Cardiac fibroblast (primary cell): ENCODE data around the gene ANTKMT.
"Not testable (repeated sequence)": the region's sequence is repeated elsewhere in the genome, so short reads cannot be mapped to it uniquely, and the experiment has no call there.

Experiments
- DNase-seq, 2 donors: peaks; one replicate each; pipeline versions ENCODE4 v3.0.0 to v3.0.0-alpha.2; 2010; ENCODE audit warnings: low read depth in 2 of 2
- H3K4me3 ChIP-seq, 2 donors: replicated peaks in 1 of 2; 1 replicate in 1 of 2; 2 replicates in 1 of 2; pipeline ENCODE4 v1.5.1; 2011; ENCODE audit warnings: low read depth in 2 of 2, low read length in 2 of 2, mild to moderate bottlenecking in 2 of 2, moderate library complexity in 1 of 2
- CTCF ChIP-seq: IDR thresholded peaks from one replicate; pipeline ENCODE4 v1.5.1; 2011; ENCODE audit warnings: low read depth, mild to moderate bottlenecking, low read length, inconsistent platforms

ANTKMT gene

GRCh38 chr16:740764-741505, 20.0 kb downstream of the ANTKMT start, which contains the start of gene CIAO3:
TSS of gene CIAO3 (minus strand) at chr16:740997. CDS start at chr16:740985, 12 bp downstream.
- peak within 1 kb of the TSS; percentile 86 to 87 for H3K4me3 ChIP-seq
- TF ChIP-seq CTCF, result peak; percentile 26
- peak; percentile 90 to 93 for DNase-seq

- TF ChIP-seq CTCF, result no peak
- no peak overlapping the region for H3K4me3 ChIP-seq
- DNase-seq, result no peak
These were observed 21.2 kb downstream of the ANTKMT start for GRCh38 chr16:741986-742629.

- not testable (repeated sequence) for DNase-seq, H3K4me3 ChIP-seq
These were observed 21.9 kb downstream of the ANTKMT start for GRCh38 chr16:742894-743293.

GRCh38 chr16:743794-744500, 23.0 kb downstream of the ANTKMT start:
- no peak overlapping the region for H3K4me3 ChIP-seq
- no peak for DNase-seq
- TF ChIP-seq CTCF, result no peak

- peak; percentile 20 for TF ChIP-seq CTCF
- H3K4me3 ChIP-seq, result no peak overlapping the region
- no peak for DNase-seq
These were observed 24.8 kb downstream of the ANTKMT start for GRCh38 chr16:745739-746138.

- no peak for DNase-seq
- H3K4me3 ChIP-seq, result no peak overlapping the region
- no peak for TF ChIP-seq CTCF
These were observed 25.7 kb downstream of the ANTKMT start for GRCh38 chr16:746637-747036.
